Measurements from ENCODE around the gene KRT84.

Gene KRT84

DNA sequence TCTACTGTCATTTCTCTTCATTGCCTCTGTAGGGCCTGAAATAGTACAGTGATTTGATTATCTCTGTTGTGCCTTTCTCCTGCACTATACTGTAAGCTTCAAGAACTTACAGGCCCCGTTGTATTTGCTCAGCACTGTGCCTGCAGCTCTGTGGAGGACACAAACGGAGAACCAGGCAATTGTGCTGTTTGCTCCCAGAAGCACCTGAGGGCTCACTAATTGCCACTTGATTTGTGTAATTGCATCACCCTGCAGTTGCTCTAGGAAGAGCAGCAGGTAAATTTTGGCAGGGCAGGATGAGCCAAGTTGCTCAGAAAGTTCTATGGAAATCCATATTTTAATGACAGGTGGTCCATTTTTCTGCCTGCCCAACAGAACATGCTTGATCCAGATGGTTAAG lies 32.3 kb upstream of the KRT84 start:
- TF ChIP-seq TAF1 (IDR thresholded peaks at IDR 0.05; ENCODE audit: borderline replicate concordance, insufficient read depth, low read length) = no peak

GRCh38 chr12:52416795-52417194 lies 31.3 kb upstream of the KRT84 start:
- TF ChIP-seq REST (IDR thresholded peaks at IDR 0.05; ENCODE audit: insufficient read depth in 1 of 2, low read depth in 2 of 2, low read length in 2 of 2) = no peak
- no peak for TF ChIP-seq TAF1 (IDR thresholded peaks at IDR 0.05; ENCODE audit: borderline replicate concordance, insufficient read depth, low read length)
- no peak for TF ChIP-seq POLR2AphosphoS5 (IDR thresholded peaks at IDR 0.05; ENCODE audit: low read depth, low read length)
- no peak for TF ChIP-seq FOXP2 (optimal IDR thresholded peaks at IDR 0.05; ENCODE audit: borderline replicate concordance, extremely low read depth, extremely low read length, insufficient read depth)
- TF ChIP-seq SIN3A (IDR thresholded peaks at IDR 0.05; ENCODE audit: borderline replicate concordance, insufficient read depth, low read length) = no peak

DNA sequence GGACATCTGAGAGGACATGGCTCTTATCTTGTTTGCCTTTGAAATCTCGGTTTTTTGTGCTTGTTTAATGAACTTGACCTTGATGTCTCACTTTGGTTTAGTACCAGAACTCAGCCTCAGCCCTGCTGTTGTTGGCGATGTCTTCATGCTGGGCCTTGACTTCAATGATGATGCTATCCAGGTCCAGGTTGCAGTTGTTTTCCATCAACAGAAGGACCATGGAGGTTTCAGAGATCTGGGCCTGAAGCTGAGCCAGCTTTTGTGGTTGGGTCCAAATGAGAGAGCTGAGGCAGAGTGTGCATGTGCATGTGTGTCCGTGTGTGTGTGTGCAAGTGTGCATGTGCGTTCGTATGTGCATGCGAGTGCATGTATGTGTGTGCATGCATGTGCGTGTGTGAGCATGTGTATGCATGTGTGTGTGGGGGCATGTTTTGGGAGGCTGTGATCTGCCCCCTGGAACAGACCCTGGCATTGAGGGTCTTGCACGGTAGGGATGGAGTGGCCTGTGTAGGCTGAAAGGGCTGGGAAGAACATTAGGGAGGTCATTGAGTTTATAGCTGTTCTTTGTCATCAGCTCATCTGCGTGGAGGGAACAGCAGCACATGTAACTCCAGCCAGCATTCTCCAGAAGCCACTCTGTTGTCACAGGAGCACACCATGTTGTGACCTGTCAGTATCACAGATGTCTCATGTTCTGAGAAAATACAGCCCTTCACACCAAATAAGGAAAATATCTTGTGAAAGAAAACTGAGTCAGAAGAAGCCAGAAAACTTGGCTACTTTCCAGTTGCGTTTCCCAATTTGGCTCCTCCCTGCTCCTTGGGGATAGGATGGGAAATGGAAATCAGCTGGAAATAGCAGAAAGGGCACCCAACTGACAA lies 30.7 kb upstream of the KRT84 start:
- TF ChIP-seq SIN3A (IDR thresholded peaks at IDR 0.05; ENCODE audit: borderline replicate concordance, insufficient read depth, low read length) (no peak), FOXP2 (optimal IDR thresholded peaks at IDR 0.05; ENCODE audit: borderline replicate concordance, extremely low read depth, extremely low read length, insufficient read depth) (no peak), REST (IDR thresholded peaks at IDR 0.05; ENCODE audit: insufficient read depth in 1 of 2, low read depth in 2 of 2, low read length in 2 of 2) (no peak), POLR2AphosphoS5 (IDR thresholded peaks at IDR 0.05; ENCODE audit: low read depth, low read length) (no peak), TAF1 (IDR thresholded peaks at IDR 0.05; ENCODE audit: borderline replicate concordance, insufficient read depth, low read length) (no peak)

DNA sequence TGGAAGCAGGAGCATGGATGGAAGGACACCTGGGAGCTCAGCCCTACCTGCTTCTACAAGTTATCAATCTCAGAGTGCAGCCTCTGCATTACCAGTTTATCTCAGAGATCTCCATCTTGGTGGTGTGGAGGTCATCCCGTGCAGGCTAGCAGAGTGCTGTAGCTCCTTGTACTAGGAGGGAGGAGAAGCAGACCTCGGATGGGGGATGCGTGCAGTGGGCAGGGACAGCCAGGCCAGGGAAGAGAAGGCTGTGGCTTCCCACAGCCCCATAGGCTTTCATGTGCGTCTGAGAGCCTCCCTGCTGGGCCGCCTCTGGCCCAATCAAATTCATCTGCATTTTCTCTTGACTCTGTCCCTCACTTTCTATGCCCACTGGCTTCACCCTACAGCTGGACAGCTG lies 29.5 kb upstream of the KRT84 start:
- TF ChIP-seq REST (IDR thresholded peaks at IDR 0.05; ENCODE audit: insufficient read depth in 1 of 2, low read depth in 2 of 2, low read length in 2 of 2) (no peak), SIN3A (IDR thresholded peaks at IDR 0.05; ENCODE audit: borderline replicate concordance, insufficient read depth, low read length) (no peak), POLR2AphosphoS5 (IDR thresholded peaks at IDR 0.05; ENCODE audit: low read depth, low read length) (no peak), TAF1 (IDR thresholded peaks at IDR 0.05; ENCODE audit: borderline replicate concordance, insufficient read depth, low read length) (no peak), FOXP2 (optimal IDR thresholded peaks at IDR 0.05; ENCODE audit: borderline replicate concordance, extremely low read depth, extremely low read length, insufficient read depth) (no peak)

DNA sequence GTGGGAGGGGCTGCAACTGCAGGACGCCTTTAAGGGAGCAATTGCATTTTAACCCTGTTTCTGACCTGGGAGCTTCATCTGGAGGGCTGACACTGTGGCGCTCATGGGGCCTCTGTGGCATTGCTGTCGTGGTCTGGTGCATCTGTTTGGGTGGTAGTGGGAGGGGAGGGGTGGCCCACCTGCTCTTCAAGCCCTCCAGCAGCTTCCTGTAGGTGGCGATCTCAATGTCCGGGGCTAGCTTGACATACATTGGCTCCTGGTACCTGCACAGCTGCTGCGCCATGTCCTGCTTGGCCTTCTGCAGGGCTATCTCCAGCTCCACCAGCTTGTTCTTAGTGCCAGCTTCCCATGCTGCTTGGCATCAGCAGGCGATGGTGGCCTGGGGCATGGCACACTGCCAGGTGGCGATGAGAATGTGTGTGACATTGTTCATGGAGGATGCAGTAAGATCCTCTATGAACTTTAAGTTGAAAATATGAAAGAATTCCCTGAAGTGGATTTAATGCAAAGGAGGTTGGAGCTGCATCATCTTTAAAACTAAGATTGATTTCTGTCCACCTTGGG lies 28.4 kb upstream of the KRT84 start:
- TF ChIP-seq TAF1 (IDR thresholded peaks at IDR 0.05; ENCODE audit: borderline replicate concordance, insufficient read depth, low read length) (no peak), FOXP2 (optimal IDR thresholded peaks at IDR 0.05; ENCODE audit: borderline replicate concordance, extremely low read depth, extremely low read length, insufficient read depth) (no peak), POLR2AphosphoS5 (IDR thresholded peaks at IDR 0.05; ENCODE audit: low read depth, low read length) (no peak), REST (IDR thresholded peaks at IDR 0.05; ENCODE audit: insufficient read depth in 1 of 2, low read depth in 2 of 2, low read length in 2 of 2) (no peak)

All from PFSK-1 (cell line).